Activated naive CD4-positive, alpha-beta T cell treated with anti-CD3 and anti-CD28 coated beads, Interleukin-2, amount 50 U/mL, for 16 hours (primary cell): Measurements from ENCODE around the gene PBXIP1.
"Not testable (repeated sequence)": the region's sequence is repeated elsewhere in the genome, so short reads cannot be mapped to it uniquely, and the experiment has no call there.

ENCODE experiments used
- DNase-seq: peaks from one replicate; pipeline ENCODE4 v3.0.0-alpha.2; 2020

The PBXIP1 gene

DNA sequence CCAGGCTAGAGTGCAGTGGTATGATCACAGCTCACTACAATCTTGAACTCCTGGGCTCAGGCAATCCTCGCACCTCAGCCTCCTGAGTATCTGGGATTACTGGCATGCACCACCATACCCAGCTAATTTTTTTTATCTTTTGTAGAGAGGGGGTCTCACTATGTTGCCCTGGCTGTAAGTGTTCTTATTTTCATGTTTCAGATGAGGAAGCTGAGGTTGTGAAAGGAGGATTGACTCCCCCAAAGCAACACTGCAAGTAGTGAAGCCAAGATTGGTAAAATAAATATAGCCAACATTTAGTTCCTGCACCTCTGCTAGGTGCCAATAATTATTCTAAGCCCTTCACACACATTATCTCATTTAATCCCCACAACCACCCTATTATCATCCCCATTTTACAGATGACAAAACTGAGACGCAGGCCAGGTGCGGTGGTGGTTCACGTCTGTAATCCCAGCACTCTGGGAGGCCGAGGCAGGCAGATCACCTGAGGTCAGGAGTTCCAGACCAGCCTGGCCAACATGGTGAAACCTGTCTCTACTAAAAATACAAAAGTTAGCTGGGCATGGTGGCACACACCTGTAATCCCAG is 21.4 kb downstream of the PBXIP1 start:
- no peak for DNase-seq

GRCh38 chr1:154931940-154932487 is 23.9 kb downstream of the PBXIP1 start:
- no peak for DNase-seq

- DNase-seq = no peak
Observed at GRCh38 chr1:154926201-154926600, 29.7 kb downstream of the PBXIP1 start.

GRCh38 chr1:154925335-154926170 is 30.3 kb downstream of the PBXIP1 start:
- DNase-seq = no peak

GRCh38 chr1:154923695-154924094 is 32.2 kb downstream of the PBXIP1 start:
- DNase-seq = no peak

DNA sequence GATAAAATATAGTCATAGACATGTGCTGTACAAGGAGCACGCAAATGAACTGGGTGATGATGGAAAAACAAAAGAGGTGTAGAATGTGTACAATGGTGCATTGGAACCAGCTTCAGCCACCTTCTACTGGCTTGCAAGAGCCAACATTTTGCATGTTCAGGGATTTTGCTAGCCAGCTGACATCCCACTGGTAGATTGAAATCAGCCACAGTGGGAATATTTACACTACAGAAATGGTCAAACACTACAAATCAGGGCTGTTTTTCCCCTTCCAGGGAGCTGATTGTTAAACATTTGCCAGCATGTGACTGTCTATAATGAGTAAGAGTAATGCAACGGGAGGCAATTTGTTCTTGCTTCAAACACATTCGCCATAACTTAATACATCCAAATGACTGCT is 42.6 kb downstream of the PBXIP1 start:
- no peak for DNase-seq

GRCh38 chr1:154912755-154913154 is 43.1 kb downstream of the PBXIP1 start:
- DNase-seq = no peak

DNA sequence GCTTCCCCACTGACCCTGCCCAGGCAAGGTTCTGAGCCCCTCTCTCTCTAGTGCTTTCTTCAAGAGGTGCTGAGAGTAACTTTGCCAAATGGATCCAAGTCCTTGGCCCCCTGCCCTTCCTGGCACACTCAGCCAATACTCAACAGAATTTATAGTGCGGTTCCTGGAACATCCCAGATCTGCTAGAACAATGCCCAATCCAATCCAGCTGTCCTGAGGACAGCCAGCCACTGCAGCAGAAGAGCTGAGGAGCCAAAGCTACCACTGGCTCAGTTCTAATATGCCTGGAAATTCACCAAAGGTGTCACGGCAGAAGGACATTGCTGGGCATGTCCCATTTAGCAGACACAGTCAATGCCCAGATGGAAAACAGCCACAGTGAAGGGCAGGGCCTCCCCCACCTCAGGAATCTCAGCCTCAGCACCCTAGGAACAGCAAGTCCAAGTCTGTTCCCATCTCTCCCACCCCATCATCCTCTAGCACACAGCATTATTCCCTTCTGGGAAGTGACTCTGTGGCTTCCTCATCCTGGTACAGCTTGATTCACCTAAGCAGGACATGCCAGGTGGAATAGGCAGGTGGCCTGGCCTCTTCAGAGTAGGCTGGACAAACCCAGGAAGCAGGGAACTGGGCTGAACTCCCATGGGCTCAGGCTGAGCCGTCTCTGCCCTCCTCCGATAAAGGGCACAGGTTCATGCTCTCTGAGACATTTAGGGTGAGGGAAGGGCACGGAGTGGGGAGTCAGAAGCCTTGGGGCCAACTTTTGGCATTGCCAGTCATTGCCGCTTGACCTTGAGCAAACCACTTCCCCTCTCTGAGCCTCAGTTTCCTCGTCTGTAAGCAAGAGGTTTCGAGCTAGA is 44.0 kb downstream of the PBXIP1 start:
- no peak for DNase-seq

DNA sequence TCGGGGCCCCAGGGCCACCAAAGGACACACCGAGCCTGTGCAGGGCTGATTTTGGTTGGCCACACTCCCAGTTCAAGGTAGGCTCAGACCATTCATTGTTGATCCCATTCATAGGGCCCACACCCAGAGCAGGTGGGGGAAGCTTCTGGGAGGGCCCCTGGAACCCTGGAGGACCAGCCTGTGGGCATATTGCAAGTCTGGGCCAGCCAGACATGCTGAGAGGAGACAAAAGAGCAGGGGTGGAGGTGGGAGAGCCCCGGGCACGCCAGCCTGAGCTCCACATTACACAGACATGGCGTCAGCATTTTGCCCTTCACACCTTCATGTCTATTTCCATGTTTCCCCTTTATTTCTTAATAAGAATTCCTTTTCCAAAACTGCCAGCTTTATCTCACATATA is 45.0 kb downstream of the PBXIP1 start:
- DNase-seq = no peak

DNA sequence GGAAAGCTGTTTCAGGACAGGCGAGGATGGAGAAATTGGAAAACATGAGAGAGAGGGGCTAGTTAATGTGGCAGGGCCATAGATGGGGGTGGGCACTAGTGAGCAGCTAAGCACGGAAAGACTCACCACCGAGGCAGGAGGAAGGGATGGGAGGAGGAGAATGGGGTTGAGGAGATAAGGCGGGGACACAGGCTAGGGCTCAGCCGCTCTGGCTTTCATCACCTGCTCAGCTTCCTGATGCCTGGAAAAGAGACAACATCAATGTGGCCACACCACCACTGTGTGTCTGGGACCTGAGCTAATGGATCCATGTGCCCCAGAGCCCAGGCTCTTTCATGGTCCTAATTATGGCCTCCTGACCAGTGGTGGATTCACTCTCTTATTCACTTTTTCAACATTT is 47.0 kb downstream of the PBXIP1 start:
- no peak for DNase-seq

GRCh38 chr1:154908129-154908528 is 47.8 kb downstream of the PBXIP1 start:
- not testable (repeated sequence) for DNase-seq

- no peak for DNase-seq
Observed at GRCh38 chr1:154906621-154907081, 49.2 kb downstream of the PBXIP1 start.

DNA sequence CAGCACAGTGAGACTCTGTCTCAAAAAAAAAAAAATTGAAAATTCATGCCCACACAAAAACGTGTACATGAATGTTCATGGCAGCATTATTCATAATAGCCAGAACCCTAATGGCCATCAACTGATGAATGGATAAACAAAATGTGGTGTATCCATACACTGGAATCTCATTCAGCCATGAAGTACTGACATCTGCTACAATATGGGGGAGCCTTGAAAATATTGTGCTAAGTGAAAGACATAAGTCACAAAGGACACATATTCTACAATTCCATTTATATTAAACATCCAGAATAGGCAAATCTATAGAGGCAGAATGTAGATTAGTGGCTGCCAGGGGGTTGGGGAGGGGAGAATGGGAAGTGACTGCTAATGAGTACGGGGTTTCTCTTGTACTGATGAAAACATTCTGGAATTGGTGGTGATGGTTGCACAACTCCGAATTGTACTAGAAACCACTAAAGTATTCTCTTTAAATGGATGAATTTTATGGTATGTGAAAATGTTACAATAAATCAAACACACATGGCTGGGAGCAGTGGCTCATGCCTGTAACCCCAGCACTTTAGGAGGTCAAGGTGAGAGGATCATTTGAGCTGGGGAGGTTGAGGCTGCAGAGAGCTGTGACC is 52.8 kb downstream of the PBXIP1 start:
- DNase-seq = no peak

DNA sequence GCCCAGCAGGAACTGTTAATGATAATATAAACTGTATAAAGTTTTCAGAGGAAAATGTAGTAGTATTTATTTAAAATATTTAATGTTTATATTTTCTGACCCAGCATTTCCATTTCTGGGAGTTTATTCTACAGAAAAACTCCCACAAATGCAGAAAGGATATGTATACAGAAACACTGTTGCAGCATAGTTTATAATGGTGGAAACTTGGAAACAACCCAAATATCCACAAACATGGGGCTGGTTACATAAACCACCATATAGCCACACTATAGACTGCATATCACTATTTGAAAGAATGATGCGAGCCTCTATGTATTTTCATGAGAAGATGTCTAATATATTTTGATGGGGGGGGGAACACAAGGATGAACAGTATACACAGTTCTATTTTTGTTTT is 54.3 kb downstream of the PBXIP1 start:
- no peak for DNase-seq

DNA sequence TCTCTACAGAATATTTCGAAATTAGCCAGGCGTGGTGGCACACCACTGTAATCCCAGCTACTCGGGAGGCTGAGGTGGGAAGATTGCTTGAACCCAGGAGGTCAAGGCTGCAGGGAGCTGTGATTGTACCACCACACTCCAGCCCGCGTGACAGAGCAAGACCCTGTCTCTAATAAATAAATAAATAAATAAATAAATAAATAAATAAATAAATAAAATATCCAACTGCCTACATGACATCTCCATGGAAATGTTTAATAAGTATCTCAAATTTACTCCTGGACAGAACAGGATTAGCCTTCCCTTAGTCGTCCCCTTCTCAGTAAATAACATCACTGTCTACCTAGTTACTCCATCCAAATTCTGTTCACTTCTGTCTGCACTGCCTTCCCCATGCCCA is 56.9 kb downstream of the PBXIP1 start:
- DNase-seq = no peak

- no peak for DNase-seq
Observed at GRCh38 chr1:154896771-154897286, 59.1 kb downstream of the PBXIP1 start.

DNA sequence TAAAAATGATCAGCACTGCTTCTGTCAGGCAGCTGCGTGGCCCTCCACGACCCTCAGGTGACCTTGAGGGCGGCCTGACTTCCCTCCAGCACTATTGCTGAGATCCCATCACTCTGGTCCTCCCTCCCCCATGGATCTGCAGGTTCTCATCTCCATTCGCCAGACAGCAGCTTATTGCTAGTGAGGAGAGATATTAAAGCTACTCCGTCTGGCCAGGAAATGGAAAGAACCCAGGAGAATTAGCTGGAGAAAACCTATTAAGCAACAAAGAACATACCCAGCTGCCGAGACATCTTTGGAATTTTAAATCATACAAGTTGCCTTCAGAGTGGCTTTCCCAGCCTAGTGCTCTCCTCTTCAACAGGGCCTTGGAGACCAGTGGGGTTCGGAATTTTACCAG is 60.1 kb downstream of the PBXIP1 start:
- DNase-seq = no peak
